Spinal cord (tissue), 10 donors: ENCODE measurements around the gene NARS2. TPM values are rescaled to one million over a fixed set of nuclear protein-coding genes. Genes with fewer than 3 reads are reported as not detected.
"Not testable (repeated sequence)": the region's sequence is repeated elsewhere in the genome, so short reads cannot be mapped to it uniquely, and the experiment has no call there.

ENCODE experiments used
- DNase-seq, 6 donors: peaks; one replicate each; pipeline versions ENCODE4 v3.0.0 to v3.0.0-alpha.2; 2013 to 2015; ENCODE audit warnings: low spot score in 6 of 6, low read depth in 4 of 6
- H3K27ac ChIP-seq: one replicate; pipeline ENCODE4 v1.5.1; 2013; ENCODE audit warnings: low read depth, low read length, control low read depth
- H3K27me3 ChIP-seq: one replicate; pipeline ENCODE4 v1.6.1; 2013; ENCODE audit warnings: low read length; ENCODE audit not compliant: control insufficient read depth, insufficient read depth
- H3K36me3 ChIP-seq: one replicate; pipeline ENCODE4 v1.6.1; 2013; ENCODE audit warnings: low read length; ENCODE audit not compliant: control insufficient read depth, insufficient read depth
- H3K4me1 ChIP-seq: one replicate; pipeline ENCODE4 v1.6.1; 2013; ENCODE audit warnings: low read length; ENCODE audit not compliant: control insufficient read depth, insufficient read depth
- H3K4me3 ChIP-seq: one replicate; pipeline ENCODE4 v1.5.1; 2013; ENCODE audit warnings: low read depth, low read length, control low read depth
- H3K9me3 ChIP-seq: one replicate; pipeline ENCODE4 v1.6.1; 2013; ENCODE audit warnings: low read length; ENCODE audit not compliant: control insufficient read depth, insufficient read depth
- WGBS: methylation state at CpG from one replicate; pipeline ENCODE4 v1.1.5; 2013; ENCODE audit warnings: missing lambda C conversion rate; ENCODE audit not compliant: insufficient coverage; 5-methylcytosine and 5-hydroxymethylcytosine counted together
- polyA plus RNA-seq, 2 donors: library from polyadenylated mRNA; unstranded; fragments of 120-200 nt; gene quantifications; one replicate each; pipeline ENCODE4 v1.2.1, GENCODE V29; 2013; ENCODE audit not compliant: insufficient read length in 2 of 2
- total RNA-seq, 2 donors: library from RNA; depleted of rRNA in 1 of 2; stranded (reverse); fragments of 120-200 nt in 1 of 2; fragments of >200 nt in 1 of 2; gene quantifications; one replicate each; pipeline versions ENCODE4 v1.2.3 to v1.2.4, GENCODE V29; 2013 to 2014
- donor health status: healthy.

NARS2 gene
- total and polyA plus RNA-seq, 4 donors: 27.5 to 34.0 (median 30.6) TPM

DNA sequence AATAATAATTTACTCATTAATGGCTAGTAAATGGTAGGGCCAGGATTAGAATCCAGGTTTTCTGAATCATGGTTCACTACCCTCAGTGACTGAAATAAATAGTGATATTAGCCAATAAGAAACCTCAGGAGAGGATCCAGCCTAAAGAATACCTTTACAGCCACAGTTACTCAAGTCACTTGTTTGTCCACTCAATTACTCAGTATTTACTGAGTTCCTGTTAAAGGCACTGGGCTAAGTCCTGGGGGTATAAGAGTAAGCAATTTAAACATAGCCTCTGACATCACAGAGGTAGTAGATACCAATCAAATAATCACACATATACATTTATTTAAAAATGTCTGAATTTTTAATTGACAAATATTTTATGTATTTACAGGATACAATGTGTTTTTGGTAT lies 100.2 kb downstream of the NARS2 start:
- Histone ChIP-seq H3K27me3 (no peaks in the 10 kb centered on the region), H3K27ac (no peak overlapping the region), H3K4me3 (no peak overlapping the region), H3K36me3 (no peaks in the 10 kb centered on the region), H3K9me3 (no peaks in the 10 kb centered on the region), H3K4me1 (no peaks in the 10 kb centered on the region)
- DNase-seq: no peak

DNA sequence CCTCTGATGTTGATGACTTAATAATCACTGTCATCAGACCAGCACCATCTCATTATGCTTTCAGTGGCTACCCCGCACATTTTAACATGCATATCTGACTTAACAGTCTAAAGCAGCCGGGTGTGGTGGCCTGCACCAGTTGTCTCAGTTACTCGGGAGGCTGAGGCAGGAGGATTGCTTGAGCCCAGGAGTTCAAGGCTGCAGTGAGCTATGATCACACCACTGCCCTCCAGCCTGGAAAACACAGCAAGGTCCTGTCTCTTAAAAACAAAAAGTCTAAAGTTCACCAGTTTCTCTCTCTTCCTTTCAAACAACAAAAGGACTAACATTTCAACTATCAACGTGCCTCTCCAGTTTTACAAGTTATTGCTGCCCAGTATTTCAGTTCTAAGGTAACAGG lies 101.8 kb downstream of the NARS2 start:
- WGBS: 96% methylated on average over 2 of the region's 4 CpGs
- no peaks in the 10 kb centered on the region for H3K9me3 ChIP-seq
- no peaks in the 10 kb centered on the region for H3K4me1 ChIP-seq
- H3K36me3 ChIP-seq: no peaks in the 10 kb centered on the region
- H3K4me3 ChIP-seq: no peak overlapping the region
- no peaks in the 10 kb centered on the region for H3K27me3 ChIP-seq
- H3K27ac ChIP-seq: no peak overlapping the region
- DNase-seq: no peak

- DNase-seq: no peak
- H3K4me3 ChIP-seq: no peak overlapping the region
- no CpG with 5 or more reads among the region's 3 CpGs for WGBS
- no peak overlapping the region for H3K27ac ChIP-seq
- H3K4me1 ChIP-seq: no peaks in the 10 kb centered on the region
- no peaks in the 10 kb centered on the region for H3K9me3 ChIP-seq
- no peaks in the 10 kb centered on the region for H3K36me3 ChIP-seq
- H3K27me3 ChIP-seq: no peaks in the 10 kb centered on the region
Observed at GRCh38 chr11:78472382-78472781, 102.3 kb downstream of the NARS2 start.

- no CpG with 5 or more reads among the region's 3 CpGs for WGBS
- Histone ChIP-seq H3K27me3 (no peaks in the 10 kb centered on the region), H3K4me3 (no peak overlapping the region), H3K9me3 (no peaks in the 10 kb centered on the region), H3K27ac (no peak overlapping the region), H3K4me1 (no peaks in the 10 kb centered on the region), H3K36me3 (no peaks in the 10 kb centered on the region)
- DNase-seq: no peak
Observed at GRCh38 chr11:78470861-78471442, 103.7 kb downstream of the NARS2 start.

DNA sequence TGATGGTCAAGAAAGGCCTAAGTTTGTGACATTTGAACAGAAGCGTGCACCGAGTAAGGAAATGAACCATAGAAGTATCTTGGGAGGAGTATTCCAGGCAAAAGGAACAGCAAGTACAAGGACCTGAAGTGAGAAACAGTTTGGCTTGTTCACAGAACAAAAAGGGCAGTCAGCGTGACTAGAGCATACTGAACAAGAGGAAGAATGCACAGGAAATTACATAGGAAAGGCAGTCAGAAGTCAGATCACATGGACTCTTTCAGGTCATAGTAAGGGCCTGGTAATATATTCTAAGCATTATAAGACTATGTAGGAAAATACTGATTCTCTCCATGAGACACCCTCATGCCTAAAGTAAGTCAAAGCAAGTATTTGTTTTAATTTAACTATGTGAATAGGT lies 104.8 kb downstream of the NARS2 start:
- no peak overlapping the region for H3K27ac ChIP-seq
- 81% methylated on average over 3 of the region's 3 CpGs for WGBS

GRCh38 chr11:78467931-78468330 lies 106.7 kb downstream of the NARS2 start:
- DNase-seq: no peak
- Histone ChIP-seq H3K36me3 (peaks cover 9% of the 10 kb centered on the region), H3K27me3 (no peaks in the 10 kb centered on the region), H3K9me3 (no peaks in the 10 kb centered on the region), H3K4me1 (no peaks in the 10 kb centered on the region), H3K27ac (no peak overlapping the region), H3K4me3 (no peak overlapping the region)
- no CpG with 5 or more reads among the region's 4 CpGs for WGBS

More for the DNA sequence above, 104.8 kb downstream of the NARS2 start:
- Histone ChIP-seq H3K36me3 (peaks cover 6% of the 10 kb centered on the region), H3K4me3 (no peak overlapping the region), H3K9me3 (no peaks in the 10 kb centered on the region), H3K27me3 (no peaks in the 10 kb centered on the region), H3K4me1 (no peaks in the 10 kb centered on the region)
- no peak for DNase-seq

GRCh38 chr11:78467370-78467769 lies 107.3 kb downstream of the NARS2 start:
- no peaks in the 10 kb centered on the region for H3K4me1 ChIP-seq
- H3K4me3 ChIP-seq: no peak overlapping the region
- DNase-seq: no peak
- H3K36me3 ChIP-seq: peaks cover 9% of the 10 kb centered on the region
- no peaks in the 10 kb centered on the region for H3K27me3 ChIP-seq
- H3K9me3 ChIP-seq: no peaks in the 10 kb centered on the region
- no peak overlapping the region for H3K27ac ChIP-seq
- no CpG with 5 or more reads among the region's 2 CpGs for WGBS

DNA sequence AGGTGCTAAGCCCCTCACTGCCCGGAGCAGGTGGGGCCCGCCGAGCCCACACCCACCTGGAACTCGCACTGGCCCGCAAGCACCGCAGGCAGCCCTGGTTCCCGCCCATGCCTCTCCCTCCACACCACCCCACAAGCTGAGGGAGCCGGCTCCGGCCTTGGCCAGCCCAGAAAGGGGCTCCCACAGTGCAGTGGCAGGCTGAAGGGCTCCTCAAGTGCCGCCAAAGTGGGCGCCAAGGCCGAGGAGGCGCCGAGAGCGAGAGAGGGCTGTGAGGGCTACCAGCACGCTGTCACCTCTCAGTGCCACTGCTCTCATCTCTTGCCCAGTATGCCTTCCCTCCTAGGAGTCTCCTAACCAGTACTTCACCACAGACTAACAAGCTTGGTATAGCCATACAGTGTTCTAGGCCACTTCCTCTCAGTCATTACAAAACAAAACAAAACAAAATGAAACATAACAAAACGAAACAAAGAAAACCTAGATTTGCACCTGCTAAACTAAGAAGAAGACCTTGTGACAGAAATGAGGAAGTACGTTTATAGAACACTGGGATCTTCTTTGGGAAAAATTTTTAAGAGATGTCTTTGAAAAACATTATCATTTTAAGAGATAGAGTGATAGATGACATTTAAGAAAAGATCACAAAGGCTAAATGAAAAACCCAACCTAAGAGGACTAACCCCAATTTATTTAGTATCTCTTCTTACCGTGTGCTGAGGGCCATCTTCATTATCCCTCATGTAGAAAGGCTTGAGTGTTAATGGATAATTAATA lies 109.3 kb downstream of the NARS2 start:
- no peak overlapping the region for H3K4me3 ChIP-seq
- H3K27ac ChIP-seq: no peak overlapping the region
- WGBS: 95% methylated on average over 16 of the region's 19 CpGs
- no peaks in the 10 kb centered on the region for H3K9me3 ChIP-seq
- H3K4me1 ChIP-seq: no peaks in the 10 kb centered on the region
- no peaks in the 10 kb centered on the region for H3K27me3 ChIP-seq
- H3K36me3 ChIP-seq: peaks cover 9% of the 10 kb centered on the region
- no peak for DNase-seq

DNA sequence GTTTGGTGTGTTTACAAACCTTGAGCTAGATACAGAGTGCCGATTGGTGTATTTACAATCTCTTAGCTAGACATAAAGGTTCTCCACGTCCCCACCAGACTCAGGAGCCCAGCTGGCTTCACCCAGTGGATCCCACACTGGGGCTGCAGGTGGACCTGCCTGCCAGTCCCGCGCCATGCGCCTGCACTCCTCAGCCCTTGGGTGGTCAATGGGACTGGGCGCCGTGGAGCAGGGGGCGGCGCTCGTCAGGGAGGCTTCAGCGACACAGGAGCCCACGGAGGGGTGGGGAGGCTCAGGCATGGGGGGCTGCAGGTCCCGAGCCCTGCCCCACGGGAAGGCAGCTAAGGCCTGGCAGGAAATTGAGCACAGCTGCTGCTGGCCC lies 109.9 kb downstream of the NARS2 start:
- not testable (repeated sequence) for H3K4me3 ChIP-seq, H3K36me3 ChIP-seq, H3K4me1 ChIP-seq, H3K27ac ChIP-seq, DNase-seq, H3K27me3 ChIP-seq, H3K9me3 ChIP-seq
- 94% methylated on average over 12 of the region's 14 CpGs for WGBS

- Histone ChIP-seq H3K27me3 (no peaks in the 10 kb centered on the region), H3K4me3 (no peak overlapping the region), H3K36me3 (peaks cover 18% of the 10 kb centered on the region), H3K9me3 (no peaks in the 10 kb centered on the region), H3K4me1 (no peaks in the 10 kb centered on the region), H3K27ac (no peak overlapping the region)
- DNase-seq: no peak
- WGBS: 100% methylated on average over 1 of the region's 1 CpG
Observed at GRCh38 chr11:78460471-78460870, 114.2 kb downstream of the NARS2 start.
